Neural crest cell (in vitro differentiated cells): ENCODE data around the gene CDK7. TPM values are rescaled to one million over a fixed set of nuclear protein-coding genes. Genes with fewer than 3 reads are reported as not detected.

Experiments
- DNase-seq: peaks from one replicate; pipeline ENCODE4 v3.0.0; 2021; ENCODE audit warnings: low read depth, mixed read lengths, low spot score
- H3K27ac Mint-ChIP-seq: one replicate; pipeline ENCODE4 v1.8.0; 2021; ENCODE audit warnings: mild to moderate bottlenecking, mixed read lengths; ENCODE audit not compliant: unreplicated experiment
- H3K27me3 Mint-ChIP-seq: 2 replicates; pipeline ENCODE4 v1.8.0; 2021; ENCODE audit warnings: low read depth, mild to moderate bottlenecking, mixed read lengths
- H3K36me3 Mint-ChIP-seq: 2 replicates; pipeline ENCODE4 v1.8.0; 2021; ENCODE audit warnings: low read depth, mild to moderate bottlenecking, mixed read lengths
- H3K4me1 Mint-ChIP-seq: 2 replicates; pipeline ENCODE4 v1.8.0; 2021; ENCODE audit warnings: mixed read lengths
- H3K4me3 Mint-ChIP-seq: one replicate; pipeline ENCODE4 v1.8.0; 2021; ENCODE audit warnings: mild to moderate bottlenecking, mixed read lengths
- H3K9me3 Mint-ChIP-seq: 2 replicates; pipeline ENCODE4 v1.8.0; 2021; ENCODE audit warnings: mixed read lengths
- CTCF ChIP-seq: fragments of 200-600 bp; sonication (generic); conservative IDR thresholded peaks from 2 replicates; pipeline ENCODE4 v1.5.0; 2021; ENCODE audit warnings: antibody characterized with exemption, mild to moderate bottlenecking
- total RNA-seq: library from RNA; stranded (reverse); gene quantifications from 2 replicates; pipeline ENCODE4 v1.2.1, GENCODE V29; 2021

CDK7 gene
- total RNA-seq, 1 donor from 2014 or later, result 29.4 TPM

- DNase-seq, result no peak
- no peak for TF ChIP-seq CTCF
- Mint-ChIP-seq H3K27ac (no peak overlapping the region), H3K27me3 (no peaks in the 10 kb centered on the region), H3K4me3 (no peak overlapping the region), H3K36me3 (peaks cover 4% of the 10 kb centered on the region), H3K9me3 (no peaks in the 10 kb centered on the region), H3K4me1 (no peaks in the 10 kb centered on the region)
These were observed 44.8 kb downstream of the CDK7 start for GRCh38 chr5:69279517-69279916.

GRCh38 chr5:69281114-69281513 lies 46.4 kb downstream of the CDK7 start:
- H3K4me3 Mint-ChIP-seq, result no peak overlapping the region
- peaks cover 4% of the 10 kb centered on the region for H3K36me3 Mint-ChIP-seq
- H3K27me3 Mint-ChIP-seq, result no peaks in the 10 kb centered on the region
- H3K9me3 Mint-ChIP-seq, result no peaks in the 10 kb centered on the region
- no peak overlapping the region for H3K27ac Mint-ChIP-seq
- H3K4me1 Mint-ChIP-seq, result peaks cover 6% of the 10 kb centered on the region
- TF ChIP-seq CTCF, result no peak
- no peak for DNase-seq

GRCh38 chr5:69284203-69284602 lies 49.5 kb downstream of the CDK7 start:
- Mint-ChIP-seq H3K36me3 (peaks cover 4% of the 10 kb centered on the region), H3K27me3 (no peaks in the 10 kb centered on the region), H3K4me1 (peaks cover 15% of the 10 kb centered on the region), H3K27ac (no peak overlapping the region), H3K9me3 (no peaks in the 10 kb centered on the region), H3K4me3 (no peak overlapping the region)
- no peak for DNase-seq
- TF ChIP-seq CTCF, result no peak

GRCh38 chr5:69285448-69286116 lies 50.9 kb downstream of the CDK7 start:
- TF ChIP-seq CTCF, result no peak
- no peak for DNase-seq
- Mint-ChIP-seq H3K4me3 (no peak overlapping the region), H3K4me1 (peaks cover 15% of the 10 kb centered on the region), H3K36me3 (no peaks in the 10 kb centered on the region), H3K27ac (no peak overlapping the region), H3K9me3 (no peaks in the 10 kb centered on the region), H3K27me3 (no peaks in the 10 kb centered on the region)

GRCh38 chr5:69288069-69288468 lies 53.4 kb downstream of the CDK7 start:
- Mint-ChIP-seq H3K27ac (no peak overlapping the region), H3K27me3 (no peaks in the 10 kb centered on the region), H3K4me3 (no peak overlapping the region), H3K9me3 (no peaks in the 10 kb centered on the region), H3K36me3 (no peaks in the 10 kb centered on the region), H3K4me1 (peaks cover 15% of the 10 kb centered on the region)
- no peak for DNase-seq
- no peak for TF ChIP-seq CTCF
